Parathyroid adenoma (tissue), 2 donors: ENCODE data around the gene SOX5.

ENCODE experiments used
- H2AFZ ChIP-seq: fragments of 300-600 bp; sonication (generic); one replicate; pipeline ENCODE4 v1.7.0; 2017; ENCODE audit warnings: antibody characterized with exemption, mild to moderate bottlenecking
- H3K27ac ChIP-seq: fragments of 300-600 bp; sonication (generic); one replicate; pipeline ENCODE4 v1.7.0; 2017
- H3K27me3 ChIP-seq: fragments of 300-600 bp; sonication (generic); one replicate; pipeline ENCODE4 v1.7.0; 2017; ENCODE audit warnings: low read length; ENCODE audit not compliant: control insufficient read depth, insufficient read depth
- H3K36me3 ChIP-seq: fragments of 300-600 bp; sonication (generic); one replicate; pipeline ENCODE4 v1.7.0; 2017; ENCODE audit warnings: low read length; ENCODE audit not compliant: control insufficient read depth, insufficient read depth
- H3K4me1 ChIP-seq: fragments of 300-600 bp; sonication (generic); one replicate; pipeline ENCODE4 v1.7.0; 2017; ENCODE audit warnings: control low read depth
- H3K4me2 ChIP-seq: fragments of 300-600 bp; sonication (generic); one replicate; pipeline ENCODE4 v1.7.0; 2017; ENCODE audit warnings: low read length
- H3K4me3 ChIP-seq: fragments of 300-600 bp; sonication (generic); one replicate; pipeline ENCODE4 v1.7.0; 2017; ENCODE audit warnings: low read depth, low read length
- H3K79me2 ChIP-seq: fragments of 300-600 bp; sonication (generic); one replicate; pipeline ENCODE4 v1.7.0; 2017; ENCODE audit warnings: control low read depth
- H3K9ac ChIP-seq: fragments of 300-600 bp; sonication (generic); one replicate; pipeline ENCODE4 v1.7.0; 2017; ENCODE audit warnings: mild to moderate bottlenecking
- H3K9me3 ChIP-seq: fragments of 300-600 bp; sonication (generic); one replicate; pipeline ENCODE4 v1.7.0; 2017; ENCODE audit warnings: low read length; ENCODE audit not compliant: control insufficient read depth
- TF ChIP-seq, protein P1 (sequence below): fragments of 300-600 bp; sonication (generic); IDR thresholded peaks from one replicate; pipeline ENCODE4 v1.7.0; 2017; ENCODE audit warnings: antibody characterized with exemption, mild to moderate bottlenecking
- donor health status: primary hyperparathyroidism.

The SOX5 gene

DNA sequence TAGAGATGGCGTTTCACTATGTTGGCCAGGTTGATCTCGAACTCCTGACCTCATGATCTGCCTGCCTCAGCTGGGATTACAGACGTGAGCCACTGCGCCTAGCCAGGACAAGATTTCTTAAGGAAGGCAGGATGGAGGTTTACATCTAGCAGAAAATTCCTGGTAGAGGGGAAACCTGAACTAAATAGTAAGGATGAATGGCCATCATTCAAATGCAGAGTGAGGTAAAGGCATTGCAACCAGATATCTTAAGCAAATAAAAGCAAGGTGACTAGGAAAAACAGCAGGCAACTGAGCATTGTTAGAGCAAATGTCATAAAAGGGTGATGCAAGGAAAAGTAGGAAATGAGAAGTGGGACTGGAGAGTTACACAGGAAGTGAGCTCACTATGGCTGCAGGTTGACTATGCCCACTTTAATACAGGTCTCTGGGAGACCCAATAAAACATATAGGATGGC, 133.0 kb downstream of the SOX5 start:
- Histone ChIP-seq H3K79me2 (no peaks in the 10 kb centered on the region), H3K4me3 (no peak overlapping the region), H3K27me3 (no peaks in the 10 kb centered on the region), H3K9me3 (no peaks in the 10 kb centered on the region), H3K9ac (no peak overlapping the region), H2AFZ (no peak overlapping the region), H3K4me1 (no peaks in the 10 kb centered on the region), H3K36me3 (no peaks in the 10 kb centered on the region), H3K4me2 (no peak overlapping the region), H3K27ac (no peak overlapping the region)
- TF ChIP-seq, protein P1, sequence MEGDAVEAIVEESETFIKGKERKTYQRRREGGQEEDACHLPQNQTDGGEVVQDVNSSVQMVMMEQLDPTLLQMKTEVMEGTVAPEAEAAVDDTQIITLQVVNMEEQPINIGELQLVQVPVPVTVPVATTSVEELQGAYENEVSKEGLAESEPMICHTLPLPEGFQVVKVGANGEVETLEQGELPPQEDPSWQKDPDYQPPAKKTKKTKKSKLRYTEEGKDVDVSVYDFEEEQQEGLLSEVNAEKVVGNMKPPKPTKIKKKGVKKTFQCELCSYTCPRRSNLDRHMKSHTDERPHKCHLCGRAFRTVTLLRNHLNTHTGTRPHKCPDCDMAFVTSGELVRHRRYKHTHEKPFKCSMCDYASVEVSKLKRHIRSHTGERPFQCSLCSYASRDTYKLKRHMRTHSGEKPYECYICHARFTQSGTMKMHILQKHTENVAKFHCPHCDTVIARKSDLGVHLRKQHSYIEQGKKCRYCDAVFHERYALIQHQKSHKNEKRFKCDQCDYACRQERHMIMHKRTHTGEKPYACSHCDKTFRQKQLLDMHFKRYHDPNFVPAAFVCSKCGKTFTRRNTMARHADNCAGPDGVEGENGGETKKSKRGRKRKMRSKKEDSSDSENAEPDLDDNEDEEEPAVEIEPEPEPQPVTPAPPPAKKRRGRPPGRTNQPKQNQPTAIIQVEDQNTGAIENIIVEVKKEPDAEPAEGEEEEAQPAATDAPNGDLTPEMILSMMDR: no peak

DNA sequence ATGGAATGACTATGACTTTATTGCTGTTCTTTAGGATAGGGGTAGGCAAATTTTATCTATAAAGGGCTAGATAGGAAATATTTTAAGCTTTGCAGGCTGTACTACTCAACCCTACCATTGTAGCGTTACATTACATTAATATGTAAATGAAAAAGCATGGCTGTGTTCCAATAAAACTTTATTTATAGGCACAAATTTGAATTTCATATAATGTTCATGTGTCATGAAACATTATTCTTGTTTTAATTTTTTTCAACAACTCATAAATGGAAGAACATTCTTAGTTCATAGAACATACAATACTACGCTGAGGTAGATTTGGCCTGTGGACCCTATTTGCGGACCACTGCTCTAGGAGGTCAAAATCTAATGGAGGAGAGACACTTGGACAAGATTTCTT, 133.7 kb downstream of the SOX5 start:
- Histone ChIP-seq H3K27ac (no peak overlapping the region), H3K9ac (no peak overlapping the region), H3K27me3 (no peaks in the 10 kb centered on the region), H3K36me3 (no peaks in the 10 kb centered on the region), H3K9me3 (no peaks in the 10 kb centered on the region), H3K79me2 (no peaks in the 10 kb centered on the region), H3K4me2 (no peak overlapping the region), H3K4me1 (no peaks in the 10 kb centered on the region), H3K4me3 (no peak overlapping the region), H2AFZ (no peak overlapping the region)
- TF ChIP-seq, protein P1: no peak

DNA sequence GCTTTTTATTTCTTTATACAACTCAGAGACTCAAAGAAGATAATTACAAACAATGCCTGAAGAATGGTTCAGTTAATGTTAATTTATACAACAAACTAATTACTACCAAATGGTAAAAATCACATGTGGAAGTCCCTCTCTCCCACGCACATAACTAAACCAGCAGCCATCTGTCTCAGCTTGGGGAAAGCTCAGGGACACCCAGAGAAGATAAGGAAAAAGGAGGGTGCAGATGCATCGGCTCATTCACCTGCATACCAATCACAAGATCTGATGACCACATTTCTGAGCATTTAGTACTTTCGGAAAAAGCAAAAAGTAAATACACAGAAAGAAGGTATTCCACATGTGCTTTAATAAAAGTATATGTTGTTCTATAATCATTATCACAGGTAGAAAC, 136.3 kb downstream of the SOX5 start:
- Histone ChIP-seq H3K4me3 (no peak overlapping the region), H3K27ac (no peak overlapping the region), H3K27me3 (no peaks in the 10 kb centered on the region), H3K9me3 (no peaks in the 10 kb centered on the region), H3K4me1 (no peaks in the 10 kb centered on the region), H3K79me2 (no peaks in the 10 kb centered on the region), H2AFZ (no peak overlapping the region), H3K36me3 (no peaks in the 10 kb centered on the region), H3K4me2 (no peak overlapping the region), H3K9ac (no peak overlapping the region)
- TF ChIP-seq, protein P1: no peak

DNA sequence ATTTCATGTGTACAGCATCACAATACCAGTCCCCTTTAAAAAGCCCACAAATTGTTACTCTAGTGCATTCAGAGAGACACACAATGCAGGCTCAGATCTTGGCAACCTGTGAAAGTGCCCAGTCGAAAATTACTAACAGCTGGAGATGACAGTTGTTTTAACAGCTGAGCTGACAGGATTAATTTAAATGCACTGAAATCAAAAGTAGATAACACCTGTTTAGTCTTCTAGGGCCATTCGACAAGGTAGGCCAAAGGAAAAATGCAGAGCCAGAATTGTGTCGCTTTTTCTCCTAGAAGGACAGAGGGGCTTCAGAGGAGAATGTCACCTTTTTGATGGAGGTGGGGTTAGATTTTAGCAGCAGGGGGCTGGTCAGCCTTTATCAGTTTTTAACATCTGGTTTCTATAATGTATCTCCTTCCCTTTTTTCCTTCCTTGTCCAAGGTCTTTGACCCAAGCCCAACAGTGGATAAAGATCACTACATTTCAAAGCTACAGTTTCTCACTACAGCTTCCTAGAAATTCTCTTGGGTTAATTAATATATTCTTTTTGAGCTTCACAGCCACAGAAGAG, 139.1 kb downstream of the SOX5 start:
- Histone ChIP-seq H3K9me3 (no peaks in the 10 kb centered on the region), H2AFZ (no peak overlapping the region), H3K79me2 (no peaks in the 10 kb centered on the region), H3K4me2 (no peak overlapping the region), H3K27ac (no peak overlapping the region), H3K9ac (no peak overlapping the region), H3K4me1 (no peaks in the 10 kb centered on the region), H3K4me3 (no peak overlapping the region), H3K27me3 (no peaks in the 10 kb centered on the region), H3K36me3 (no peaks in the 10 kb centered on the region)
- TF ChIP-seq, protein P1: no peak

DNA sequence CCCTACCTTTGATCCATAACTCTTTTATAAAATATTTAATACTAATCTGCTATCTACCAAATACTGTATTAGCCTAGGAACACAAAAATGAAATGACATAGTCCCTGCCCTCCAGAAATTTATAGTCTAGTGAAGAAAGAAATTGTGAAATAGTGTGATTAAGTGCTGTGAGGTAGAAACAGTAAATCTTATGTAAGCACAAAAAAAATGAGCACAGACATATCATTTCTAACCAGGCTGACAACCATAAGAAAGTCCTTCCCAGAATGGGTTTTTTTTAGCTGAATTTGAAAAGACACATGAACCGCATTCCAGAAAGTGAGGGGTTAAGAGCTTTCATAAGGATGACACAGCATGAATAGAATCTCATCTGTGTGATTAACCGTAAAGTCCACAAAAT, 145.9 kb downstream of the SOX5 start:
- H2AFZ ChIP-seq: no peak overlapping the region
- no peak overlapping the region for H3K27ac ChIP-seq
- no peaks in the 10 kb centered on the region for H3K79me2 ChIP-seq
- H3K9ac ChIP-seq: no peak overlapping the region
- H3K36me3 ChIP-seq: no peaks in the 10 kb centered on the region
- no peaks in the 10 kb centered on the region for H3K4me1 ChIP-seq
- no peak overlapping the region for H3K4me2 ChIP-seq
- no peak overlapping the region for H3K4me3 ChIP-seq
- H3K9me3 ChIP-seq: no peaks in the 10 kb centered on the region
- TF ChIP-seq, protein P1: no peak
- no peaks in the 10 kb centered on the region for H3K27me3 ChIP-seq
